Measurements from ENCODE around the gene CCDC196. TPM values are rescaled to one million over a fixed set of nuclear protein-coding genes. Genes with fewer than 3 reads are reported as not detected.

Gene CCDC196
- total RNA-seq, 1 experiment from 2014 or later = not detected

DNA sequence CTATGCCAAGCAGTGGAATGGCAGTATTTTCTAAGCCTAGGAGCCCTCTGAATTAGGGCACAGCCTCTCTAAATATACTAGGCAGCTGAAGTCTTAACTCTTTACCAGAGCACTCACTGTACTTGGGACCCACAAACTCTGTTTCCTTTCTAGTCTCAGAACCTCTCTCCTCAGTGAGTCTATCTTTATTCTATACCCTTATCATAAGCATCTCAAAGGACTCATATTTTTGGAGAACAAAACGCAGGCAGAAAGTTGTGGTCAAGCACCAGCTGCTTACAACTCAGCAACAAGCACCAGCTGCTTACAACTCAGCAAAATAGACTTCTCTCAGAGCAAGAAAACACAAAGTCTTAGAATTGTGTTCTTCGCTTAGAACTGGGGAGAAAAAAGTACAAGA lies 993 bp downstream of the CCDC196 start:
- no peaks in the 10 kb centered on the region for H3K36me3 ChIP-seq (ENCODE audit: control insufficient read depth, insufficient read depth, low read length)
- Mint-ChIP-seq H3K27ac (ENCODE audit: unreplicated experiment) (no peak overlapping the region), H3K4me3 (ENCODE audit: unreplicated experiment) (no peak overlapping the region), H3K9me3 (ENCODE audit: unreplicated experiment) (no peaks in the 10 kb centered on the region), H3K36me3 (ENCODE audit: insufficient read depth, unreplicated experiment) (no peaks in the 10 kb centered on the region), H3K4me1 (ENCODE audit: low read depth, unreplicated experiment) (no peaks in the 10 kb centered on the region), H3K27me3 (ENCODE audit: insufficient read depth, unreplicated experiment) (peaks cover 11% of the 10 kb centered on the region)
- no peaks in the 10 kb centered on the region for H3K4me1 ChIP-seq
- ChIA-PET POLR2A (no interaction called here), CTCF (no interaction called here)
- intact Hi-C loops (cut with micrococcal nuclease; ENCODE audit: unreplicated experiment) = no loop called here
- no TSS peak for BruUV-seq (replicated peaks)
- H3K4me3 ChIP-seq (ENCODE audit: low read depth, low read length) = no peak overlapping the region
- no peaks in the 10 kb centered on the region; the same call in 1 of the 2 replicates for H3K27me3 ChIP-seq (replicated peaks; ENCODE audit: control insufficient read depth, insufficient read depth, low read length)
- H3K9me3 ChIP-seq = no peaks in the 10 kb centered on the region; the same call in 1 of the 2 replicates
- DNase-seq = no peak
- TF ChIP-seq, protein P1, sequence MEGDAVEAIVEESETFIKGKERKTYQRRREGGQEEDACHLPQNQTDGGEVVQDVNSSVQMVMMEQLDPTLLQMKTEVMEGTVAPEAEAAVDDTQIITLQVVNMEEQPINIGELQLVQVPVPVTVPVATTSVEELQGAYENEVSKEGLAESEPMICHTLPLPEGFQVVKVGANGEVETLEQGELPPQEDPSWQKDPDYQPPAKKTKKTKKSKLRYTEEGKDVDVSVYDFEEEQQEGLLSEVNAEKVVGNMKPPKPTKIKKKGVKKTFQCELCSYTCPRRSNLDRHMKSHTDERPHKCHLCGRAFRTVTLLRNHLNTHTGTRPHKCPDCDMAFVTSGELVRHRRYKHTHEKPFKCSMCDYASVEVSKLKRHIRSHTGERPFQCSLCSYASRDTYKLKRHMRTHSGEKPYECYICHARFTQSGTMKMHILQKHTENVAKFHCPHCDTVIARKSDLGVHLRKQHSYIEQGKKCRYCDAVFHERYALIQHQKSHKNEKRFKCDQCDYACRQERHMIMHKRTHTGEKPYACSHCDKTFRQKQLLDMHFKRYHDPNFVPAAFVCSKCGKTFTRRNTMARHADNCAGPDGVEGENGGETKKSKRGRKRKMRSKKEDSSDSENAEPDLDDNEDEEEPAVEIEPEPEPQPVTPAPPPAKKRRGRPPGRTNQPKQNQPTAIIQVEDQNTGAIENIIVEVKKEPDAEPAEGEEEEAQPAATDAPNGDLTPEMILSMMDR (IDR thresholded peaks at IDR 0.05; ENCODE audit: insufficient read depth in 1 of 2, low read depth in 1 of 2, low read length in 1 of 2, severe bottlenecking in 1 of 2, unreplicated experiment in 1 of 2) = no peak

- Histone ChIP-seq H3K4me3 (ENCODE audit: low read depth, low read length) (no peak overlapping the region), H3K27me3 (replicated peaks; ENCODE audit: control insufficient read depth, insufficient read depth, low read length) (no peaks in the 10 kb centered on the region; the same call in 1 of the 2 replicates), H3K4me1 (no peaks in the 10 kb centered on the region), H3K9me3 (no peaks in the 10 kb centered on the region), H3K36me3 (ENCODE audit: control insufficient read depth, insufficient read depth, low read length) (no peaks in the 10 kb centered on the region)
- Mint-ChIP-seq H3K9me3 (ENCODE audit: unreplicated experiment) (no peaks in the 10 kb centered on the region), H3K36me3 (ENCODE audit: insufficient read depth, unreplicated experiment) (no peaks in the 10 kb centered on the region), H3K27me3 (ENCODE audit: insufficient read depth, unreplicated experiment) (peaks cover 6% of the 10 kb centered on the region), H3K4me3 (ENCODE audit: unreplicated experiment) (no peak overlapping the region), H3K4me1 (ENCODE audit: low read depth, unreplicated experiment) (no peaks in the 10 kb centered on the region), H3K27ac (ENCODE audit: unreplicated experiment) (no peak overlapping the region)
- ChIA-PET CTCF (interaction anchor here (0.5 kb wide), 1 partner anchor 131 kb away, joined by 3 read pairs; no protein-coding TSS in a partner anchor), POLR2A (no interaction called here)
- intact Hi-C loops (cut with micrococcal nuclease; ENCODE audit: unreplicated experiment) = loop anchor here (10.0 kb wide), 2 partner anchors 254 to 644 kb away; no protein-coding TSS in a partner anchor
- BruUV-seq (replicated peaks) = no TSS peak
- TF ChIP-seq, protein P1 (IDR thresholded peaks at IDR 0.05; ENCODE audit: insufficient read depth in 1 of 2, low read depth in 1 of 2, low read length in 1 of 2, severe bottlenecking in 1 of 2, unreplicated experiment in 1 of 2) = no peak
- DNase-seq = no peak
These were observed 4.3 kb downstream of the CCDC196 start for GRCh38 chr14:66490143-66491111.

DNA sequence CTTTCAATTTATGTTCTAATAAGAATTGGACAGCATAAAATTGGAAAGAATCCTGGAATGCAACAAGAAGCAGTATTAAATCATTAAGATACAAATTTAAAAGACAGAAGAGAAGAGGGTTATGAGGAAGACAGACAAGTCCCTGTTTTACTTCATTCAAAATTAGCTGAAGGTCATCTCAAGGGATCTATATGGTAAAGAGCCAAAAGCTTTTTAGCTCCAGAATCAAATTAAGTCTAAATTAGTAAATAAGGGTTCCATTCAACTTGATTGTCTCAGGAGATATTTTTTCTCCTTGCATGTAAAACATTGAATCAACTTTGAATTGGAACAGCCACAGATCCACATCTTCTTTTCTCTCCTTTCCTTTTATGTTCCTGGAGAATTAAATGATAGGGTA lies 7.6 kb downstream of the CCDC196 start:
- Mint-ChIP-seq H3K27ac (ENCODE audit: unreplicated experiment) (no peak overlapping the region), H3K36me3 (ENCODE audit: insufficient read depth, unreplicated experiment) (no peaks in the 10 kb centered on the region), H3K9me3 (ENCODE audit: unreplicated experiment) (no peaks in the 10 kb centered on the region), H3K4me3 (ENCODE audit: unreplicated experiment) (no peak overlapping the region), H3K4me1 (ENCODE audit: low read depth, unreplicated experiment) (no peaks in the 10 kb centered on the region), H3K27me3 (ENCODE audit: insufficient read depth, unreplicated experiment) (peaks cover 14% of the 10 kb centered on the region)
- intact Hi-C loops (cut with micrococcal nuclease; ENCODE audit: unreplicated experiment) = loop anchor here (10.0 kb wide), 2 partner anchors 251 to 641 kb away; no protein-coding TSS in a partner anchor
- Histone ChIP-seq H3K4me1 (no peaks in the 10 kb centered on the region), H3K27me3 (replicated peaks; ENCODE audit: control insufficient read depth, insufficient read depth, low read length) (no peaks in the 10 kb centered on the region; the same call in 1 of the 2 replicates), H3K36me3 (ENCODE audit: control insufficient read depth, insufficient read depth, low read length) (no peaks in the 10 kb centered on the region), H3K9me3 (no peaks in the 10 kb centered on the region), H3K4me3 (ENCODE audit: low read depth, low read length) (no peak overlapping the region)
- CTCF ChIA-PET = interaction anchor here (1.0 kb wide), 1 partner anchor 91 kb away, joined by 3 read pairs; no protein-coding TSS in a partner anchor
- no peak for DNase-seq
- POLR2A ChIA-PET = no interaction called here
- no TSS peak for BruUV-seq (replicated peaks)
- TF ChIP-seq, protein P1 (IDR thresholded peaks at IDR 0.05; ENCODE audit: insufficient read depth in 1 of 2, low read depth in 1 of 2, low read length in 1 of 2, severe bottlenecking in 1 of 2, unreplicated experiment in 1 of 2) = no peak
